Raji (cell line): ENCODE measurements around the gene DCUN1D2.

Experiments
- POLR2A ChIP-seq: IDR thresholded peaks from 2 replicates; pipeline ENCODE4 v1.6.1; 2011; ENCODE audit warnings: low read depth, low read length, control low read depth; ENCODE audit not compliant: insufficient read depth

DCUN1D2 gene

GRCh38 chr13:113430378-113431110 is 60.0 kb downstream of the DCUN1D2 start:
- no peak for TF ChIP-seq POLR2A

- TF ChIP-seq POLR2A: no peak
Measured at GRCh38 chr13:113429608-113429985, 60.9 kb downstream of the DCUN1D2 start.

DNA sequence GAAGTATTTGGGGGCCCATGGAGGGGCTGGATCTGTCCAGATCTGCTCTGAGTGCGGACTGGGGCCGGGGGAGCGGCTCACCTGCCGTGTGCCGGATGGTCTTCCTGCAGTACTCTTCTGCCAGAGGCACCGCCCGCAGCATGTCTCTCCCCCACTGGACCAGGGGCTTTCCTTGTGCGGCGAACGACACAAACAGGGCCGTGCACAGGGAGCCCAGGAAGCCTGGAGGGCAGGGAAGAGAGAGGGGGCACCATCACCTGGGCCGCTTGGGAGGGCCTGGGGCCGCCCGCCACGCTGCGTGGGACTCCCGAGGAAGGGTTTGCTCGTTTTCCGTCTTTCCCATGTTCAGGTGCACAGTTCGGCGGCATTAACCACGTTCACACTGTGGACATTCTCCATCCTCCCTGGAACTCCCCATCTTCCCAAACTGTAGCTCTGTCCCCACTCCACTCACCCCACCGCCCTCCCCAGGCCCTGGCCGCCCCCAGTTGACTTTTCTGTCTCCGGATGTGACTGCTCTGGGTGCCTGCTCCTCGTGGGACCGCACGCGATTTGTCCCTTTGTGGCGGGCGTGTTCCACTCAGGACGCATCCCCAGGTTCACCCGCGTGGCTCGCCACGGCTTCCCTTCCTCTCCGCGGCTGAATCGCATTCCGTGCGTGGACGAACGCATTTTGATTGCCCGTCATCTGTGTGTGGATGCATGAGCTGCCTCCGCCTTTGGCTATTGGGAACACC is 61.5 kb downstream of the DCUN1D2 start:
- no peak for TF ChIP-seq POLR2A

- TF ChIP-seq POLR2A: no peak
Measured at GRCh38 chr13:113428469-113428865, 62.0 kb downstream of the DCUN1D2 start.

GRCh38 chr13:113427562-113428468 is 62.7 kb downstream of the DCUN1D2 start:
- TF ChIP-seq POLR2A: no peak

DNA sequence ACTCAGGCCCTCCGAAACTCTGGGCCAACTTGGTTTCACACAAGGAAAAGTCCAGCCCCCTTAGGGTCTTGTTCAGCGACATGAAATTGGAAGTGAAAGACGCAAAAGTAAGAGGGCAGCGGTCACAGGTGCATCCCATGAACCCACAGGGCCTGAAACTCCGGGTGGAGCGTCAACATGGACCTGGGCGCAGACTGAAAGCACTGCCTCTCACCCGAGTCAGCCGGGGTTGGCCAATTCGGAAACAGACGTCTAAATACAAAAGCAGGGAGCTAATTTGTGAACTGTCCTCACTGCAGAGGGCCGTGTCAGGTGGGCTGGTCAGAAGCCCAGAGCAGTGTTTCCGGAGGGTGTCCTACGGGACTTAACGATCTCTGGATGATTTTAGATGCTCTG is 63.9 kb downstream of the DCUN1D2 start:
- no peak for TF ChIP-seq POLR2A

GRCh38 chr13:113425941-113426590 is 64.4 kb downstream of the DCUN1D2 start:
- no peak for TF ChIP-seq POLR2A

DNA sequence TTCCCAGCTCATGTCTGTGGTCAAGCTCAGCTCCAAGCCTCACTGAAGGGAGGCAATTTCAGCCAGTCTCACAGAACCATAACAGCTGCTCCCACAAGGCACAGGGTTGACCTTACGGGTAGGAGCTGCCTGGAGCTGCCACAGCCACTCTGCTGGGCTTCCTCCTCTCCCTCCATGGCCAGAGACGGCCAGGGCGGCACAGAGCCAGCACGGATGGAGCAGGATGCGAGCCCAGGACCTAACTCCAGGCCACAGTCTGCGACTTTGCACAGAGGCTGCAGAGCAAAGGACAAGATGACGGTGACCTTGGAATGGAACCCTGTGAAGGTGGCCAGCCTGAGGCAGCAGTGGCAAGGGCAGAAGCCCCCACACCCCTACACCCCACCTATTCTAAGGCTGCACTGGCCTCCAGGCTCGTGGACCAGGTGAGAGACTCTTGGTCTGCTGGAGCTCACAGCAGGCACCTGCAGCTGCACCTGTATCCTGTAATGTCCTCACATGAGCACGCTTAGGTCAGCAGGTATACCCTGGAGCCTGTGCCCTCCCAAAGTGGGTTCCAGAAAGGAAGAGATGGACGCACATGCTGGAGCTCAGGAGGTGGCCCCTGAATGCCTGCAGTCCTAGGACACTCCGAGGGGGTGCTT is 66.9 kb downstream of the DCUN1D2 start:
- no peak for TF ChIP-seq POLR2A

DNA sequence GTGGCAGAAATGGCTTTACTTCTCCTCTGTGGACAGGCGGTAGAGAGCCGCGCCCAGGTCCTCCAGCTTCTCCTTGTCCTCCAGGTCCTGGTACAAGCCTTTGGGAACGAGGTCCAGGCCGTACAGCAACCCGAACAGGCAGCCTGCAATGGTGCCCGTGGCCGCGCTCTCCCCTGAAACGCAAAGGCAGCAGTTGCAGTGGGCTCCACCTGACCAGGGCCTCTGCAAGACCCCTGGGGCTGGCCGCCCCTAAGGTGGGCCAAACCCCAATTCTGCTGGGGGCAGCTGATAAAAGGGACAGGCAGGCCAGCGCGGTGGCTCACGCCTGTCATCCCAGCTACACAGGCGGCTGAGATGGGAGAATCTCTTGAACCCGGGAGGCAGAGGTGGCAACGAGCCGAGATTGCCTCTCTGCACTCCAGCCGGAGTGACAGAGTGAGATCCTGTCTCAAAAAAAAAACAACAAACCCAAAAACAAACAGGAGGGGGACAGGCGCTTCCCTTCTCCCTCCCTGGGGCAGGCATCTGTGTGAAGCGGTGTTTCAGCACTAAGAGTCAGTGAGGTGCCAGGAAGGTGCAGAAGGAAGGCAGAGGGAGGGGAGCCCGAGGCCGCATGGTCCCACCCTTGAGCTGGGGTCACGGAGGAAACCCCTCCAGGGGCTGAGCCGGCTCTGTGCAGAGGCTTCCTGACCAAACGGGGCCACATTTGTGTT is 67.5 kb downstream of the DCUN1D2 start:
- no peak for TF ChIP-seq POLR2A

- TF ChIP-seq POLR2A: no peak
Measured at GRCh38 chr13:113421673-113422270, 68.7 kb downstream of the DCUN1D2 start.

DNA sequence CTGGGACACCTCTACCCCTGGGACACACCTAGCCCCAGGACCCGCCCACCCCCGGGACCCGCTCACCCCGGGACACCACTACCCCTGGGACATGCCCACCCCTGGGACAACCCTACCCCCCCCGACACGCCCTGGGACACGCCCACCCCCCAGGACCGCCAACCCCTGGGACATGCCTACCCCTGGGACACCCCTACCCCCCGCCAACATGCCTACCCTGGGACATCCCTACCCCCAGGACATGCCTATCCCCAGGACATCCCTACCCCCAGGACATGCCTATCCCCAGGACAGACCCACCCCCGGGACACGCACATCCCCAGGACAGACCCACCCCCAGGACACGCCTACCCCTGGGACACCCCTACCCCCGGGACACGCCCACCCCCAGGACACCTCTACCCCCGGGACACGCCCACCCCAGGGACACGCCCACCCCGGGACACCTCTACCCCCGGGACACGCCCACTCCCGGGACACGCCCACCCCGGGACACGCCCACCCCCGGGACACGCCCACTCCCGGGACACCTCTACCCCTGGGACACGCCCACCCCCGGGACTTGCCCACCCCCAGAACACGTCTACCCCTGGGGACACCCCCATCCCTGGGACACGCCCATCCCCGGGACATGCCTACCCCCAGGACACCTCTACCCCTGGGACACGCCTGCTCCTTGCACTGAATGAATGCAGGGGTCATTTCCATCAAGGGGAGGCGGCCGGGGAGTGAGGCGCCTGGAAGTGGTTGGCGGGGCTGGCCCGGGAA is 69.5 kb downstream of the DCUN1D2 start:
- TF ChIP-seq POLR2A: no peak

GRCh38 chr13:113420232-113420631 is 70.3 kb downstream of the DCUN1D2 start:
- no peak for TF ChIP-seq POLR2A

- no peak for TF ChIP-seq POLR2A
Measured at GRCh38 chr13:113419531-113420193, 70.8 kb downstream of the DCUN1D2 start.

DNA sequence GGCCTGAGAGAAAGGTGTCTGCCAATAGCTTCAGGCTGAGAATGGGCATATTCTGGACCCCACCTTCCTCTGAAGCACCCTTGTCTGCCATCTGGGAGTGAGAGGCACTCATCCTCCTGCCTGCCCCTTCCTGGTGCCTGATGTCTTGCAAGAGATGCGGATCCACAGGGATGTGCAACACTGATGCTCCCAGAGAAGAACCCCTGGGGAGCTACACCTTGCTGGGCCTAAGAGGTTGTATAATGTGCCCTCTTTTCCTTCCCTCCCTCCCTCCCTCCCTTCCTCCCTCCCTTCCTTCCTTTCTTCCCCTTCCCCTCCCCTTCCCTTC is 71.8 kb downstream of the DCUN1D2 start:
- no peak for TF ChIP-seq POLR2A
